Stimulated activated CD4-positive, alpha-beta T cell treated with anti-CD3 and anti-CD28 coated beads, Interleukin-4, amount 100 ng/mL, for 4 hours (primary cell): ENCODE results near the gene A1BG.

ENCODE experiments used
- DNase-seq, 2 experiments: peaks; one replicate each; pipeline ENCODE4 v3.0.0-alpha.2; 2020

A1BG gene, protein sequence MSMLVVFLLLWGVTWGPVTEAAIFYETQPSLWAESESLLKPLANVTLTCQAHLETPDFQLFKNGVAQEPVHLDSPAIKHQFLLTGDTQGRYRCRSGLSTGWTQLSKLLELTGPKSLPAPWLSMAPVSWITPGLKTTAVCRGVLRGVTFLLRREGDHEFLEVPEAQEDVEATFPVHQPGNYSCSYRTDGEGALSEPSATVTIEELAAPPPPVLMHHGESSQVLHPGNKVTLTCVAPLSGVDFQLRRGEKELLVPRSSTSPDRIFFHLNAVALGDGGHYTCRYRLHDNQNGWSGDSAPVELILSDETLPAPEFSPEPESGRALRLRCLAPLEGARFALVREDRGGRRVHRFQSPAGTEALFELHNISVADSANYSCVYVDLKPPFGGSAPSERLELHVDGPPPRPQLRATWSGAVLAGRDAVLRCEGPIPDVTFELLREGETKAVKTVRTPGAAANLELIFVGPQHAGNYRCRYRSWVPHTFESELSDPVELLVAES

DNA sequence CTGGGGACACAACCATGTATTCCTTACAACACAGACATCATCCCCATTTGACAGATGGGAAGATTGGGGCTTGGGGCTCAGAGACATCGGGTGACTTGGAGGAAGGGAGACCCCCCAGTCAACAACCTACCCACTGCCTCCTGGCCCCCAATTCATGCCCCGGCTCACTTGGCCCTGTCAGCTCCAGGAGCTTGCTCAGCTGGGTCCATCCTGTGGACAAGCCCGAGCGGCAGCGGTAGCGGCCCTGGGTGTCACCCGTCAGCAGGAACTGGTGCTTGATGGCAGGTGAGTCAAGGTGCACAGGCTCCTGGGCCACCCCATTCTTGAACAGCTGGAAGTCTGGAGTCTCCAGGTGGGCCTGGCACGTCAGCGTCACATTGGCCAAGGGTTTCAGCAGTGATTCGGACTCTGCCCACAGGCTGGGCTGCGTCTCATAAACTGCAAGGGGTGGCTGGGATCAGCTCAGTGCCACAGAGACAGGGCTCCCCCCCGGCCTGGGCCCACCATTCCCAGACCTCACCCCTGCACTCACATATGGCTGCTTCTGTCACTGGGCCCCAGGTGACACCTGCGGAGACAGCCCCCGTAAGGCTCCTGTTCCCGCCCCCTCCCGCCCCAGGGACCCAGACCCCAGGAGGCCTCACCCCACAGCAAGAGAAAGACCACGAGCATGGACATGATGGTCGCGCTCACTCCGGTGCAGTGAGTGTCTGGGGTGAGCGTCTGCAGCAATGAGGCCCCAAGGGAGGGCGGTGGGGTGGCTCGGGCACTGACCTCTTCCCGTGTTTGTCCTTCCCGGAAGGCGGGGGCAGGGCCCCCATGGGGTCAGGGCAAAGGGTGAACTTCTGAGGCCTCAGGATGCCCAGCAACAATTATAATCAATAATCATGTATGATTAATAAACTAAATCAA is at the start of gene A1BG:
Gene A1BG, minus strand, starts transcription at position 733 of the 912 bp plus-strand sequence. Its CDS starts 55 bp downstream, at position 678.
- DNase-seq: no peak

DNA sequence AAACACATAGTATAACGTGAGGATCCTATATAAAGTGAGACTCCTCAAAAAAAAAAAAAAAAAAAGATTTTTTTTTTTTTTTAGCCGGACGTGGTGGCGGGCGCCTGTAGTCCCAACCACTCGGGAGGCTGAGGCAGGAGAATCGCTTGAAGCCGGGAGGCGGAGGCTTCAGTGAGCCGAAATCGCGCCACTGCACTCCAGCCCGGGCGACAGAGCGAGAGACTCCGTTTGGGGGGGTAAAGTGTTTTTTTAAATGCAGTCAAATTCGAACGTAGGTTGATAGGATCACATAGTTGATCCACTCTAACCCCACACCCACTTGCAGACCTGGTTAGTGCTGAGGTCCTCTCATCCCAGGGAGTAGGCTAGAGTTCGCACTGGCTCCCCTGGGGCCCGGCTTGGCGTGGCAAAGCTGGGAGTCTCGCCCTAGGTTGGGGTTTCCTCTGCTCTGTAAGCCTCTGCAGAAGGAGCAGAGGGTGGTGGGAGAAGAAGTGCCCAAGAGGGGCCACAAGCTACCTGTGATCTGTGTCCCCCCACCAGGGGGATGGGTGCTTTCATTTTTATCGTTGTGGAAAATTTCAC is 48.6 kb upstream of the A1BG start:
- DNase-seq: no peak

DNA sequence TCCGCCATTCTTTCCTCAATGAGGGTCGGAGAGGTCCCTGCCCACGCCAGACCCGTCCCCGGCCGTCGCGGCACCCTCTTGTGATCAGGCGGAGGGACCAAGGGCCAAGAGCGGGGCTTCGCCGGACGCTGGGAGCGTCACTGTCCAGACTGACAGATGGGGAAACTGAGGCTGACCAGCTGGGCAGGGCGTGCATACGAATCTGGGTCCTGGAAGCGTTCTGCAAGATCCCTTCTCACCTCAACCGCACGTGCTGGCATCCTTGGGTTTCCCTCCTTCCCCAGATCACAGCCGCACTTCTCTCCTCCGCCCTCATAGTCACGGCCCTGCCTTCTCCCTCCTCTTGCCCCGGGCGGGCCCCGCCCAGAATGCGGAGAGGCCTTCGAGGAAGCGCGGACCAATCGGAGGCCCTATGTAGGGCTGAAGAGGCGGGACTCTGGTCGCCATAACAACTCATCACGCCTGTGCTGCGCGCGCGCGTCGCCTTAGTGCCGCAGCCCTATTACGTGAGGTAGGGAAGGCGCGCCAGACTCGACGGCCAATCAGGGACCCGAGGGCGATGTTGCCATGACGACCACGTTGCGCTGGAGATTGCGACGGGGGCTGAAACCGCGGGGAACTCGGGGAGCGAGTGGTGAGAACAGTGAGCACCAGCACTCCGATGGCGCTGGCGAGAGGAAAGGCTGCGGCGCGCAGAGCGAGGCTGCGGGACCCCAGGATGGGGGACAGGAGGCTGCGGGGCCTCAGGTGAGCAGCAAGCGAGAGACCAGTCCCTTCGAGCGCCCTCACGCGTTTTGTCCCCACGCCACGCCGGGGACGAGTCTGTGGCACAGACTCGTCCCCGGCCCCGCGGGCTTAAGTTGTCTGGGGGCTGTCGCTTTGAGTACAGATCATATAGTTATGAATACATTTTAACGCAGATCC is 47.9 kb upstream of the A1BG start:
- peak; percentile 97 to 99 for DNase-seq

DNA sequence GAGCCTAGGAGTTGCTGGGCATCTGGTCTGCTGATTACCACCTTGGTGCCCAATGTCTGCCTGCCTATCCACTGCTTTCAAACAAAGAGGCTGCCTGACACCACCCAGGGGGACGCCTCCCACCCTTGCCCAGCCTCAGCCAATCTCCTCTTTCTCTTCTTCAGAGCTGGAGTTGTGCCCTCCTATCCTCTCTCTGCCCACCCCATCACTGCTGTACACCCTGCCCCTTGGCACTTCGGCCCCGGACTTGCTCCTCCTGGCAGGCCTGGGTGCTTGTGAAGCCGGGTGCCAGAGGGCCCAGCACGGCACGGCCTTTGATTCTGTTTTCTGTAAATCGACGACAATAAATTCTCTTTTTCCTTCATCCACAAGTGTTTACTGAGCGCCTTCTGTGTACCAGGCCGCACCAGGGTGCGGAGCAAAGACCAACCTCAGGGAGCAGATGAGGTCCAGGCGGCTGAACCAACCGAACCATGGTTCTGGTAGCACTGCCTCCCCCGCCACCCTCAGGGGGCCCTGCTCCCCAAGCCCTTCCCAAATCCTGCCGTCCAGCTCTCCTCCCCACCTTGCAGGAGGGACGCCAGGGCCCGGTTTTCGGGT is 47.1 kb upstream of the A1BG start:
- no peak for DNase-seq

DNA sequence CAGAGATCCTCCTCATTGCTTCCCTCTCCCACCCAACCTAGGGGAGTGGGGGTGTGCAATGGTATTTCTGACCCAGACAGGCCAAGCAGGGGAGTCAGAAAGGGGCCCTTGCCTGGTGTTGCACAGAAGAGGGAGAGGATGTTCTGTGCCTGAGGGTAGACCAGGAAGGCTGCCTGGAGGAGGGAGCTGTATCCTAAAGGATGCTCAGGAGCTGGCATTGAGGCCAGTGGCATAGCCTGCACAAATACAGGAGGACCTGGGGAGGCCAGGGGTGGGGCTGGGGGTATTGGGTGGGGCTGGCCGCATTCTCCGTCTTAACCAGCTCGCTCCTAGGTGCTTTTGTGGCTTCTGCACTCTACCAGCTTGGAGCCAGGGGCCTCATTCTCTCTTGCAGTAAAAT is 46.6 kb upstream of the A1BG start:
- DNase-seq: no peak

DNA sequence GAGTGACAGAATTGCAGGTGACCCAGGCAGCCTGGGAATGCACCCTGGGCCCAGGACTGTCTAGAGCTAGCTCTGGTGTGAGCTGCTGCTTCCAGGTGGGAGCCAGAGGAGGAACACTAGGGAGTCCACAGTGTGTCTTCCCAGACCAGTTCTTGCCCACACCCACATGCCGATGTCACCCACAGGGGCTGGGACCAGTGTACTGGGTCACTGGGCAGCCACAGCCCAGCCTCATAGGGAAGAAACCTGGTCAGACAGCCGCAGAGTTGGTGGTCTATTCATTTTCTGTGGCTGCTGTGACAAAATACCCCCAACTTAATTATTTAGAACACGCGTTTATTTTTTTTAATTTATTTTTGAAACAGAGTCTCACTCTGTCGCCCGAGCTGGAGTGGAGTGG is 45.3 kb upstream of the A1BG start:
- no peak for DNase-seq

DNA sequence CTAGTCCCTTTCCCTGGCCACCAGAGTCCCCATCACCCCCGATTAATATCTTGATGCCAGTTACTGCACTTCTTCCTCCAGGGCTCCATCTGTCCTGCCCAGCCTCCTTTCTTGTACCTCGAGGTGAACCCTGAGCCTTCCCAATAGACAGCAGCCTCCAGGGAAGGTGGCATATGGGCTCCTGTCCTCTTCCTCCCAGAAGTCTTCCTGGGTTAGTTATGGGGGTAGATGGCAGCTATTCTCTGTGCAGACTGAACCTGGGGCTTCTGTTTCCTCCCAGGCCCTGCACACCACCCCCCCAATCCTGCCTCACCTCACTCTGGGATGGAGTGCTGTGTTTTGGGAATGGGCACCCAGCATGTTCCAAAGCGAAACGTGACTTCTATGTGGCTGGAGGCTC is 44.8 kb upstream of the A1BG start:
- DNase-seq: no peak

DNA sequence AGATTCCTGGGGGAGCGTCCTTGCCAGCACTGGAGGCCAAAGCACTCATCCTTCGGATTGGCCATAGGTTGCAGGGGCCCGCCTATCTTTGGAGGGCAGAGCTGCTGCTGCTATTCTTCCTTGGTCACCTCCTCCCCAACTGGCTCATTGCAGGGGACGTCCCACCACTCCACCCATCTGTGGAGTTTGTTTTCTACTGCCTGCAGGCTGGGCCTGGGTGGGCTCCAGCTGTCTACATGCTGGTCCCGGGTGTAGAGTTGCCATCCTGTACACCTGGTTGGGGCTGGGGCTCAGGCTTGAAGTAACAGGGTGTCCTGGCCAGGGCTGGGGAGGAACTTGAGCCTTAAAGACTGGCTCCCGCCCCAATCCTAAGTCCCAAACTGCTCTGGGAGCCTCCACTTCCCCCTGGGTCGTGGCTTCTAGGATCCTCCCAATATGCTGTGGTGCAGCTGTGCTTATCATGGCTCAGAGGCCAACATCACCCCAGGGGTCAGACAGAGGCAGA is 44.3 kb upstream of the A1BG start:
- no peak for DNase-seq

DNA sequence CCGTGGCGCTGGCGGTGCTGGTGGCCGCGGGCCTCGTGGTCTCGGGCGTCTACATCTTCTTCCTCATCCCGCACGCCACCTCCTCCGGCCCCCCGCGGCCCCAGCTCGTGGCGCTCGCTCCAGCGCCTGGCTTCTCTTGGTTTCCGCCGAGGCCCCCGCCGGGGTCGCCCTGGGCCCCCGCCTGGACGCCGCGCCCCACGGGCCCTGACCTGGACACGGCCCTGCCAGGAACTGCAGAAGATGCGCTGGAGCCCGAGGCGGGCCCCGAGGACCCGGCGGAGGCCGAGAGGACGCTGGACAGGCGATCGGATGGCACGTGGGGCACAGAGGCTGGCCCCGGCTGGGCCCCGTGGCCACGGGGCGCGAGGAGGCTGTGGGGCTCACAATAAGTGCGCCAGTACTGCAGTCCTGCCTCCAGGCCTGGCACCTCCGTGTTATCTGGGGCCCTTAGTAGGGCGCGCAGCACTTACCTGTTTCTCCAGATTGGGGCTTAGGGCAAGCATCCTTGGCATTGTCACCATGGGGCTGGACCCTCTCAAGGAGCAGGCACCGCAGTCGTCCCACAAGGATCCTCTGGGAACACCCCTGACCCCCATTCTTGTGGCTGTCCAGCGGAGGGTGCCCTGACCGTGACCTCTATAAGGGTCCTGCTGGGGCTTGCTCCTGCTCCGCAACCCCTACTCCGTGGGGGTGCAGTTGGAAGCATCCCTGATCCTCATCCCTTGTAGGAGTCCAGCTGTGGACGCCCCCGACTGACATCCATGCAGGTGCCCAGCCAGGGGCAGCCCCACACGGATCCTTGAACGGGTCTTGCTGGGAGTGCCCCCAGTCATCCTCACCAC is 43.6 kb upstream of the A1BG start:
- no peak for DNase-seq

DNA sequence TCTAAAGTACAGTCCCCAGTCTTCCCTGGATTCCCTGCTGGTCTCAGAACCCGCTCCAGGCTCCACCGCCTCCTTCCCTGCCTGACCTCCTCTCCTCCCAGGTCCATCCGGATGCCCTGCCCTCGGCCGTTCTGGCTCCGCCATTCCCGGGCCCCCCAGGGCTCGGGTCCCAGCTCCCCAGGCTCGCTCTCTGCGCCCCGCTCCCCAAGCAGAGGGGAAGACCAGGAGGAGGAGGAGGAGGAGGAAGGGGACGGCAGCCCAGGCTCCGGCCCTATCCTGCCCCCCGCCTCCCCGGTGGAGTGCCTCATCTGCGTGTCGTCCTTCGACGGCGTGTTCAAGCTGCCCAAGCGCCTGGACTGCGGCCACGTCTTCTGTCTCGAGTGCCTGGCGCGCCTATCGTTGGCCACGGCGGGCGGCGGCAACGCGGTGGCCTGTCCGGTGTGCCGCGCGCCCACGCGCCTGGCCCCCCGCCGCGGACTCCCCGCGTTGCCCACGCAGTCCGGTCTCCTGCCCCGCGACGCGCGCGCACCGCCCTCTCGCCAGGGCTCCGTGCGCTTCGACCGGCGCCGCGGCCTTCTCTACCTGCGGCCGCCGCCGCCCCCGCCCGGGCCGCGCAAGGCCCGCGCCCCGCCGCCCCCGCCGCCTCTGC is 42.8 kb upstream of the A1BG start:
- DNase-seq: peak in 1 of 2 experiments; percentile 42

DNA sequence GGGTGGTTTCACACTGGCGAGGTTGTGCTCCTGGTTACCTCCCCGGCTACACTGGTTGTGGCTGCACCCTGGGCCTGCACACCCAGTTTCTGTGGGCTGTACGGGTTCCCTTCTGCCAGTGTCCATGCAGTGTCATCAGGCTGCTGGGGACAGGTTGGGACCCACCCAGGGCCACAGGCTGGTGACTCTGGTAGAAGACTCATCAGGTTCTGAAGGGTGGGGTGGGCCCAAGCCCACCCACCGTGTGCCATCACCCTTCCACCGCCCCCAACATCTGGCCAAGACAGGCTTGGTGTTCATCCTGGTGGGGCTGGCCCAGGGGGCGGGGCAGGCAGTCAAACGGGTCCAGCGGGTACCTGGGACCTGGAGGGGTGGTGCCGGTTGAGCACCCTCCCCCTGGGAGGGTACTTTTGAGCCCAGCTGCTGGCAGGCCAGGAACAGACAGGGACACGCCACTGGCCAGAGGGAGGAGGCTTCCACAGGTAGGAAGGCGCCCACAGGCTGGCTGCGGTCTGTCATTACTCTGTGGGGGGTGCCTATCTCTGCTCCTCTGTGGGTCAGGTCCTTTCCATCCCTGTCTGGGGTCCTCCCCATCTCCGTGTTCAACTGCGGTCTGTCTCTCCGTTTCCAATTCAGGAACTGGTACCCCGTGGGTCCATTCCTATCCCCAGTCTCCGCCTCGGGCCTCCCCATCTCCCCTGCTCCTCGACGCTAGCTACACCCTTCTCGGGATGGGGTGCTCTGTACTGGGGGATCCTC is 42.1 kb upstream of the A1BG start, which contains the start of gene RNF225:
Gene RNF225, plus strand, starts transcription at position 437 of the 759 bp plus-strand sequence. CDS start 434 bp downstream, outside the sequence.
- DNase-seq: peak in 1 of 2 experiments; percentile 47

DNA sequence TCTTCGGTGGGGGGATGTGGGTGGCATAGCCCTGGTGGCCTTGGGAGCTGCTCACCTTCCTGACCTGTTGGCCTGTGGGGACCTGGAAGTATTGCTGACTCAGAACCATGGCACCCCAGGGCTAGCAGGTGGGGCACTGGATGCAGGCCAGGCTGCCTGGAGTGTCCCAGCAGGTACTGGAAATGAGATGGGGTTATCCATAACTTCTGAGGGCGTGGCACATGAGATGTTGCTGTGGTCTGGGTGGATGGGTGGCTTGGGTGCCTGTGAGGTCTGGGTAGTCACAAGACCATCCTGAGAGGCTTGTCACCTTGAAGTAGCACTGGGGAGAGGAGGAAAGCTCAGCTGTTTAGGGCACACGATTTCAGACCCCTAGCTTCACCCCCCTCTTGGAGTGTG is 41.5 kb upstream of the A1BG start:
- DNase-seq: no peak

DNA sequence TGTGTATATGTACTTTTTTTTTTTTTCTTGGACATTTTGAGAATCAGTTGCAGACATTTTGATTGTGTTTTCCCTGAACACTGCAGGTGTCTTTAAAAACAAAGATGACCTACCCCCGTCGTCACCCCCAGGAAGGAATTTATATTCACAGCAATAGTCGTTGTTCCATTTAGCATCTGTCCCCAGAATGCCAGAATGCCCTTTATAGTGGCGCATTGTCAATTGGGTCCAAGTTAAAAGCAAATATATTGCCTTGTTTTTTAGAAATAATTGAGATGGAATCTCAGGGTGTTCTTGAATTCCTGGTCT is 40.4 kb upstream of the A1BG start:
- DNase-seq: no peak

DNA sequence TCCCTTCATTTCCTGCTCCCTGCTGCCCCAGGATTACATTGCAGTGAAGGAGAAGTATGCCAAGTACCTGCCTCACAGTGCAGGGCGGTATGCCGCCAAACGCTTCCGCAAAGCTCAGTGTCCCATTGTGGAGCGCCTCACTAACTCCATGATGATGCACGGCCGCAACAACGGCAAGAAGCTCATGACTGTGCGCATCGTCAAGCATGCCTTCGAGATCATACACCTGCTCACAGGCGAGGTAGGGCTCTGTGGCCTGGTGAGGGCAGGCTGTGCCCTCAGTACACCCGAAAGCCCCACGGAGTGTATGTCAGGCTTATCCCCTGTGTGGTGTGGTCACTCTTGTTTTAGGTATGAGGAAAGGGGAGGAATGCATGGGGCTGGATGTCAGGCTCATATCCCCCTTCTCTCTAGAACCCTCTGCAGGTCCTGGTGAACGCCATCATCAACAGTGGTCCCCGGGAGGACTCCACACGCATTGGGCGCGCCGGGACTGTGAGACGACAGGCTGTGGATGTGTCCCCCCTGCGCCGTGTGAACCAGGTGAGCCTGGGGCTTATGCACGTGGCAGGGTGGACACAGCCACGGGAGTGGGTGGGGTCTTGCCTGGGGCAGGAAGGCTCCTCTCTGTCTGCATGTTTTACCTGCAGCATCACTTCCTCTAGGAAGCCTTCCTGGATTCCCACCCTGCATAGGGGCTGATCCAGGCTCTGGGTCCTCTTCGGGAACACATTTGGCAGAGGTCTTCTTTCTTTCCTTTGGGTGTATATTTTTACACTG is 39.8 kb upstream of the A1BG start:
- DNase-seq: no peak

DNA sequence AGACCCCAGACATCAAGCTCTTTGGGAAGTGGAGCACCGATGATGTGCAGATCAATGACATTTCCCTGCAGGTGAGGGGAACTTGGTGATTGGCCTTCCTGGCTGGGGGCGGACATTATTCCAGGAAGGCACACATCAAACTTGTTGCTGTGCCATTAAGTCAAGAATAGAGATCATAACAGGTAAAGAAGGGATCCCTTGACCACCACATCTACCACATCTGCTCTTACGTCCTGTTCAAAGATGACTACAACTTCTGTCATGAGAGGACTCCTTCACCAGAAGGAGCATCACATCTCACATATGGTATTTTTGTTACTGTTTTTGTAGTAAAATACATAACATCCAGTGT is 34.9 kb upstream of the A1BG start:
- no peak for DNase-seq

DNA sequence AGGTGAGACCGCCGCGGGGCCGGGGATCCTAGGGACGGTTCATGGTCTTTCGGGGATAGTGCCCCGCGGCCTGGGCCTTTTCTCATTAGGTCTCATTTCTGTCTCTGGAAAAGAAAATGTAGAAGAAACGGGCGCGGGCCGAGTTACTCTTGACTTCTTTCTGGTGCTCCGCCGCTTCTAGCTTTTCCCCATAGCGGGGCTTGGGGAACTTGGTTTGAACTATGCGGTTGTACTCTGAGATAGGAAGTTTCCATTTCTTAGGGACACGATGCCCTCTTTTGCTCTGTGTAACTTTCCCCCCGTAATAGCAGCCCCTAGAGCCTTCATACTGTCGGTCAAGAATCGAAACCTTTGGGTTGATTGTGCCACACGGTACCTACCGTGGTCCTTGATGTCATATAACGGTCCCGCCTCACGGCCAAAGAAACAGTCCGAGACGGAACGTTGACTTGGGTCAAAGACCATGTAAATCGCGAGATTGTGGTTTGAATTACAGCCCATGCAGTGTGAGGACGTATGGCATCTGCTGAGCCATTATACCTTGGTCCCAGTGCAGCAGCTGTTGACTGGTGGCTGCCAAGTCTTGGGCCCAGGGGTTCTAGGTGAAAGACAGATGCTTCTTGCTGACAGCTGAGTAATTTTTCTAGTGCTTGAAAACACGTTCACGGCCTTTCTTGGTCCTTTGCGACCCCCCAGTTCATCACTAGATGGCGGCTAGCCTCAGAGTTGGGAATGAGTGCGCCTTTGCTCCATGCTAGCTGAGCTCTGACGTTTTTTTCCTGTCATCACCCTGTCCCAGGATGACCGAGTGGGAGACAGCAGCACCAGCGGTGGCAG is 34.3 kb upstream of the A1BG start:
- DNase-seq: no peak

DNA sequence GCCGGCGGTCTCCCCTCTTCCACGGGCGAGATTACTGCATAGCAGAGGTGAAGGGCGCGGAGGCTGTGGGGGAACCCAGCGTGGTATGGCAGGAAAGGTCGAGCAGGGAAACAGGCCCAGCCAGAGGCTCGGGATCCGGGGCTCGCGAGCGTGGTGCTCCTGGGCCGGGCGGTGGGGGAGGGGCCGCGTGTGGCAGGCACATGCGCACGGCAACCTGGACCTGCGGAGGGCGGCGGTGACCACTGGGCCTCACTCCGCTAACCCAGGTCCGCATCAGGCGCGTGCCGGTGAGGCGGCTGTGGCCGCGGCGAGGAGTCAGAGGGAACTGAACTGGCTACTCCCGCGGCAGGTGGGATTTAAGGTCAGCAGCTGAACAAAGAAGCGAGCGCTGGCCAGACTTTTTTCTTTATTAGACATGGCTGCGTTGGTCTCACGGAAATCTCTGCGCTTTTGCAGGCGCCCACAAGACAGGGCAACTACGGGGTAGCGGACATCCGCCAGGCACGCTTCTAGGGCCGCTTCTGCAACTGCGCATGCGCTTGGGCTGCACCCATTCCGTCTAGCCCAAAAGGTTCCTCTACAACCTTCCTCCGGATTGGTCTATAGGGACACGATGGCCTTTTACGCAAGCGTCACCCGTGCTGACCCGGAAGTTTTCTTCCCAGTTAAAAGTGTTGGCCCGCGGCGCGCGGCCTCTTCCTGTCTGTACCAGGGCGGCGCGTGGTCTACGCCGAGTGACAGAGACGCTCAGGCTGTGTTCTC is 33.5 kb upstream of the A1BG start, which contains the start of gene RPS5:
Gene RPS5, plus strand, starts transcription at position 694 of the 762 bp plus-strand sequence. CDS start 869 bp downstream, outside the sequence.
- peak; percentile 91 to 97 for DNase-seq
